Measurements from ENCODE around the gene TOMM6. TPM values are rescaled to one million over a fixed set of nuclear protein-coding genes. Genes with fewer than 3 reads are reported as not detected.

Gene TOMM6
- total RNA-seq, 1 experiment from 2014 or later = 234 TPM

GRCh38 chr6:41784581-41785171 lies 2.8 kb upstream of the TOMM6 start:
- no peak for DNase-seq (ENCODE audit: low read depth, low spot score)
- CTCF ChIA-PET = interaction anchor here (1.3 kb wide), 1 partner anchor 80 kb away, joined by 5 read pairs; no protein-coding TSS in a partner anchor
- in situ Hi-C loops (cut with HindIII; ENCODE audit: low pct_unique_long_range_greater_than_20kb, low sequenced_read_pairs) = no loop called here

GRCh38 chr6:41785254-41785653 lies 2.2 kb upstream of the TOMM6 start:
- Histone ChIP-seq H3K9me3 (ENCODE audit: control insufficient read depth, insufficient read depth, low read depth, low read length) (no peaks in the 10 kb centered on the region), H3K27me3 (ENCODE audit: control insufficient read depth, insufficient read depth, low read length) (no peaks in the 10 kb centered on the region), H3K36me3 (ENCODE audit: control insufficient read depth, insufficient read depth, low read length) (peaks cover 9% of the 10 kb centered on the region), H3K4me1 (ENCODE audit: control insufficient read depth, insufficient read depth, low read length) (peaks cover 7% of the 10 kb centered on the region; the same call in 1 of the 2 replicates), H3K4me3 (ENCODE audit: low read depth in 2 of 2, low read length in 2 of 2) (no peak overlapping the region), H3K27ac (ENCODE audit: low read length) (no peak overlapping the region; the same call in 1 of the 2 replicates)
- CTCF ChIA-PET = interaction anchor here (0.6 to 1.3 kb wide), 3 partner anchors 80 to 260 kb away, joined by 3 to 5 read pairs (median 4); no protein-coding TSS in a partner anchor
- intact Hi-C loops (cut with micrococcal nuclease; ENCODE audit: unreplicated experiment) (loop anchor here (5.0 to 10.0 kb wide), 2 partner anchors 50 to 137 kb away; partner anchors contain the start of genes BYSL, MED20 and TFEB), in situ Hi-C loops (cut with HindIII; ENCODE audit: low pct_unique_long_range_greater_than_20kb, low sequenced_read_pairs) (no loop called here)
- TF ChIP-seq TCF7L2 (IDR thresholded peaks at IDR 0.05; ENCODE audit: low read depth, low read length) = no peak
- TF ChIP-seq CTCF (IDR thresholded peaks at IDR 0.05) = no peak
- no peak for TF ChIP-seq POLR2AphosphoS5 (IDR thresholded peaks at IDR 0.05; ENCODE audit: low read depth, low read length)
- TF ChIP-seq SIN3A (IDR thresholded peaks at IDR 0.05; ENCODE audit: borderline replicate concordance, insufficient read depth, low read depth, low read length) = no peak
- TF ChIP-seq REST (IDR thresholded peaks at IDR 0.05; ENCODE audit: insufficient read depth in 1 of 2, low read depth in 2 of 2, low read length in 1 of 2) = no peak
- ATAC-seq = no peak
- BruUV-seq (replicated peaks) = no TSS peak
- DNase-seq (ENCODE audit: low read depth, low spot score) = no peak
- POLR2A ChIA-PET = no interaction called here

More at GRCh38 chr6:41784581-41785171, 2.8 kb upstream of the TOMM6 start:
- POLR2A ChIA-PET = interaction anchor here (0.6 kb wide), 1 partner anchor 1108 kb away, joined by 4 read pairs; no protein-coding TSS in a partner anchor
- intact Hi-C loops (cut with micrococcal nuclease; ENCODE audit: unreplicated experiment) = loop anchor here (5.0 to 10.0 kb wide), 3 partner anchors 50 to 258 kb away; partner anchors contain the start of genes BYSL, MED20 and TFEB
- TF ChIP-seq REST (IDR thresholded peaks at IDR 0.05; ENCODE audit: insufficient read depth in 1 of 2, low read depth in 2 of 2, low read length in 1 of 2) (no peak), TCF7L2 (IDR thresholded peaks at IDR 0.05; ENCODE audit: low read depth, low read length) (no peak), POLR2AphosphoS5 (IDR thresholded peaks at IDR 0.05; ENCODE audit: low read depth, low read length) (no peak)
- no peak for ATAC-seq
- peaks cover 8% of the 10 kb centered on the region for H3K36me3 ChIP-seq (ENCODE audit: control insufficient read depth, insufficient read depth, low read length)
- H3K4me1 ChIP-seq (ENCODE audit: control insufficient read depth, insufficient read depth, low read length) = peaks cover 7% of the 10 kb centered on the region; the same call in 1 of the 2 replicates
- H3K4me3 ChIP-seq (ENCODE audit: low read depth in 2 of 2, low read length in 2 of 2) = no peak overlapping the region
- H3K27ac ChIP-seq (ENCODE audit: low read length) = no peak overlapping the region
- BruUV-seq (replicated peaks) = no TSS peak
- H3K9me3 ChIP-seq (ENCODE audit: control insufficient read depth, insufficient read depth, low read depth, low read length) = no peaks in the 10 kb centered on the region
- no peaks in the 10 kb centered on the region for H3K27me3 ChIP-seq (ENCODE audit: control insufficient read depth, insufficient read depth, low read length)
